SJCRH30 (cell line): ENCODE data around the gene MGAT4C. TPM values are rescaled to one million over a fixed set of nuclear protein-coding genes. Genes with fewer than 3 reads are reported as not detected.

Experiments
- DNase-seq, 2 experiments: peaks; one replicate each; pipeline ENCODE4 v3.0.0-alpha.2; 2015 to 2020
- H3K27ac ChIP-seq: fragments of 250-450 bp; sonication (Bioruptor Pico); 2 replicates; pipeline ENCODE4 v1.5.1; 2020; ENCODE audit warnings: mild to moderate bottlenecking, moderate library complexity
- H3K27me3 ChIP-seq: fragments of 250-450 bp; sonication (Bioruptor Pico); 2 replicates; pipeline ENCODE4 v1.5.1; 2020; ENCODE audit warnings: mild to moderate bottlenecking, moderate library complexity
- H3K36me3 ChIP-seq: fragments of 250-450 bp; sonication (Bioruptor Pico); 2 replicates; pipeline ENCODE4 v1.5.1; 2020; ENCODE audit warnings: mild to moderate bottlenecking, moderate library complexity
- H3K4me1 ChIP-seq: fragments of 250-450 bp; sonication (Bioruptor Pico); 2 replicates; pipeline ENCODE4 v1.5.1; 2020; ENCODE audit warnings: mild to moderate bottlenecking, moderate library complexity
- H3K4me3 ChIP-seq: fragments of 250-450 bp; sonication (Bioruptor Pico); 2 replicates; pipeline ENCODE4 v1.5.1; 2020; ENCODE audit warnings: mild to moderate bottlenecking, moderate library complexity
- H3K9me3 ChIP-seq: fragments of 250-450 bp; sonication (Bioruptor Pico); replicated peaks from 2 replicates; pipeline ENCODE4 v1.5.1; 2020; ENCODE audit warnings: mild to moderate bottlenecking, moderate library complexity
- total RNA-seq: library from RNA; depleted of rRNA; stranded (reverse); fragments of >200 nt; shearing (Covaris generic); gene quantifications from 2 replicates; pipeline ENCODE4 v1.2.3, GENCODE V29; 2014

The MGAT4C gene
- total RNA-seq, 1 experiment from 2014 or later = 0.14 TPM

GRCh38 chr12:85947286-85947685, 308.9 kb downstream of the MGAT4C start:
- Histone ChIP-seq H3K27me3 (no peaks in the 10 kb centered on the region; the same call in 1 of the 2 replicates), H3K36me3 (no peaks in the 10 kb centered on the region), H3K4me3 (no peak overlapping the region), H3K9me3 (no peaks in the 10 kb centered on the region), H3K27ac (no peak overlapping the region), H3K4me1 (no peaks in the 10 kb centered on the region)
- no peak for DNase-seq

DNA sequence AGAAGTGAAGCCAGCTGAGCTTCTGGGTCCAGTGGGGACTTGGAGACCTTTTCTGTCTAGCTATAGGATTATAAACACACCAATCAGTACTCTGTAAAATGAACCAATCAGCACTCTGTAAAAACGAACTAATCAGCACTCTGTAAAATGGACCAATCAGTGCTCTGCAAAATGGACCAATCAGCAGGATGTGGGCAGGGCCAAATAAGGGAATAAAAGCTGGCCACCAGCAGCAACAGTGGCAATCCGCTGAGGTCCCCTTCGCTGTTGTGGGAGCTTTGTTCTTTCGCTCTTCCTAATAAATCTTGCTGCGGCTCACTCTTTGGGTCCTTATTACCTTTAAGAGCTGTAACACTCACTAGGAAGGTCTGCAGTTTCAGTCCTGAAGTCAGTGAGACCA, 309.8 kb downstream of the MGAT4C start:
- Histone ChIP-seq H3K4me3 (no peak overlapping the region), H3K27ac (no peak overlapping the region), H3K9me3 (no peaks in the 10 kb centered on the region), H3K27me3 (no peaks in the 10 kb centered on the region; the same call in 1 of the 2 replicates), H3K36me3 (no peaks in the 10 kb centered on the region), H3K4me1 (no peaks in the 10 kb centered on the region)
- no peak for DNase-seq

GRCh38 chr12:85927166-85927565, 329.0 kb downstream of the MGAT4C start:
- Histone ChIP-seq H3K36me3 (no peaks in the 10 kb centered on the region), H3K4me1 (no peaks in the 10 kb centered on the region), H3K4me3 (no peak overlapping the region), H3K9me3 (no peaks in the 10 kb centered on the region), H3K27ac (no peak overlapping the region), H3K27me3 (no peaks in the 10 kb centered on the region)
- DNase-seq = no peak

DNA sequence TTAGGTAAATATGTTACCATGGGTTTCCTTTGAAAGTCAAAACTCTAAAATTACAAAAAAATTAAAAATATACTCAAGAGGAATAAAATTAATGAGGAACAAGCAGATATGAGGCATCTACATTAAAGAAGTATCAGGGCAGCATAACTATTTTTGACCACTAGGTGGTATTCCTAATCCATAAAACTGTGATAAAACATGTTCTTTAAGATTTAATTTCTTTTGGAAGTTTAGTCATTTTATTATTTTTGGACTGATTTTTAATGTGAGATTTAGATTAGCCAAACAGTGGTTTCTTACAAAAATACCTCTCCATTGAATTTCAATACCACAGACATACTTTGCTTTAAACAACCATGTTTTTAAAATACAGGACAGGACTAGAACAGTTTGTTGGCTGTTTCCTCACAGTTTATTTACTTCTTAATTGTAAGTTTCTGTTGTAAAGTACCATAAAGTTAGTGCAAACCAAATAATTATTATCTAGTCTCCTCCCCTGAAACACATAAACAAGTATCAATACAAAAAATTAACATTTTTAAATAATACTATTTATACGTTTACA, 332.3 kb downstream of the MGAT4C start:
- H3K27ac ChIP-seq = no peak overlapping the region
- no peaks in the 10 kb centered on the region for H3K36me3 ChIP-seq
- peak in 1 of 2 experiments; percentile 20 for DNase-seq
- no peaks in the 10 kb centered on the region for H3K9me3 ChIP-seq
- H3K4me1 ChIP-seq = no peaks in the 10 kb centered on the region
- no peak overlapping the region for H3K4me3 ChIP-seq
- H3K27me3 ChIP-seq = no peaks in the 10 kb centered on the region

DNA sequence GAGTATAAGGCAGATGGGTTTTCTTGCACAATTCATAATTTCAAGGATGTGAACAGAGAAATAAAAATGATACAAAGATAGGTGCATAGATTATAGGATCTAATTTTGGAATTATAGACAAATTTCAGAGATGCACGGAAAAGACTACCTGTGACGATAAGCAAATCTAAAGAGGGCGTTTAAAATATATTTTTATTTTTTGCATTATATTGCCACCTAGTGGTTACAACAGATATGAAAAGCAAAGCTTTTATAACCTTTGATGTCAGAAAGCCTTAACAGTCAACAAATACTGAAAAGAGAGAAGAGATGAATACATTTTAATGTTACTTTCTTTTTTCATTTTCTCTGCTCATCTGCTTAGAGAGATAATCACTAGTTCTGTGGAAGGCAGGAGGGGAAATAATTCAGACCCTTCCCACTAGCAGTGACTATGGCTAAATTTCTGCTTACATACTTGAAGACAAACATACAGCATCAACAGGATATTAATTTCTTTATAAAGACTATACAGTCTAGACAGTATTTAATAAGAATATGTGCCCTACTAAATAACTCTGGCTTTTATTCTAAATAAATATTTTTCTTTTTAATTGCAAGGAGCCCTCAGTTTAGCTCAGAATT, 335.8 kb downstream of the MGAT4C start:
- Histone ChIP-seq H3K27me3 (no peaks in the 10 kb centered on the region), H3K27ac (no peak overlapping the region), H3K36me3 (no peaks in the 10 kb centered on the region), H3K9me3 (no peaks in the 10 kb centered on the region), H3K4me1 (no peaks in the 10 kb centered on the region), H3K4me3 (no peak overlapping the region)
- peak in 1 of 2 experiments; percentile 46 for DNase-seq
